NCI-H1417 (cell line): Measurements from ENCODE around the gene FOXJ2.
"Not testable (repeated sequence)": the region's sequence is repeated elsewhere in the genome, so short reads cannot be mapped to it uniquely, and the experiment has no call there.

Experiments
- DNase-seq, 3 experiments: peaks; one replicate each; lab custom pipeline; 2025; lab: John Stamatoyannopoulos, UW

Gene FOXJ2

DNA sequence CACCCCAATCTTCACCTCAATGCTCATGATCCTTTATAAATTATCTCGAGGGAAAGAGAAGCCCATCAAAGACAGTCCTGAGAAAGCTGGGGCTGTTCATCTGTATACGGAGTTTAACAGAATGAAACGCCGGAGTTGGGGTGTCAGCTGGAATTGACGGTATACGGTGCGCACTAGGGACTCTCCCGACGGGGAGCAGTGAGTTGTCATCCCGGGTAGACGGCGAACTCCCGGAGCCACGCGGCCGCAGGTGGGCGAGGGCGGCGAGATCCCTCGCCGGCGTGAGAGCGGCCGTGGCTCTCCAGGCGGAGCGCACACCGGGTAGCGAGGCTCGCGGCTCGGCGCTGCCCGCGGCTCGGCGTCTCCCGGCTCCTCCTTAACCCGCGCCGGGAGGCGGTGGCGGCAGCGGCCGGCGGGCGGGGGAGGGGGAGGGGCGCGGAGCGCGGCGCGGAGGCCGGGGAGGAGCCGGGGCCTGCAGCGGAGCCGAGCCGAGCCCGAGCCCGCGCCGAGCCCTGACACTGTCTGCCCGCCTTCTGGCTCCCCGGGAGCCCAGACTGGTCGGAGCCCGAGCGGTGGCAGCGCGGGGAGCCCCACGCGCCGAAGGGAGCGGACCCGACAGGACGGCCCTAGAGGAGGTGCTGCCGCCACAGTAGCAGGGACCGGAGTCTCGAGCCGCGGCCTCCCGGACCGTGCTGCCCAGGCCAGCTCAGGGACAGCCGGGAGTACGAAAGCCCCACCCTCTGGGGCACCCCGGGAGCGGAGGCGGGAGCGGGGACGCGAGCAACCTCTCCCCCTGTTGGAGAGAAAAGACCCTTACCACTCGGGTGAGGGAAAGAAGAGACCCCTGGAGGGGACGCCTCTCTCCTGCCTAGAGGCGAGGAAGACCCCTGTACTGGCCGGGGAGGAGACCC, at the start of gene FOXJ2:
Gene FOXJ2, plus strand, starts transcription at position 475 of the 911 bp plus-strand sequence. CDS start 7,117 bp downstream, outside the sequence.
- peak; percentile 76 to 89 (median 81) for DNase-seq

- not testable (repeated sequence) for DNase-seq
Measured at GRCh38 chr12:7983019-7983418, 49.5 kb upstream of the FOXJ2 start.

- not testable (repeated sequence) for DNase-seq
Measured at GRCh38 chr12:7983460-7983859, 49.1 kb upstream of the FOXJ2 start.

DNA sequence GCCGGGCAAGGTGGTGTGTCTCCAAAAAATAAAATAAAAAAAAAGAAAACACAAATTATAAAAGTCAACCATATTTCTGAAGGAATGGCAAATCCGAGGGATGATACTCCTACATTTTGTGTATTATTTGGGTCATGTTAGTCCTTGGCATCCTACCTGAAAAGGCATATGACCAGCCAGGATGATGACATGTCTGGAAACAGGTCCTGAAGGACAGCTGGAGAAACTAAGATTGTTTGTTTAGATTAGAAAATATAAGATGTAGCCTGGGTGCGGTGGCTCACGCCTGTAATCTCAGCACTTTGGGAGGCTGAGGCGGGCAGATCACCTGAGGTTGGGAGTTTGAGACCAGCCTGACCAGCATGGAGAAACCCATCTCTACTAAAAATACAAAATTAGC, 47.6 kb upstream of the FOXJ2 start:
- DNase-seq: no peak

DNA sequence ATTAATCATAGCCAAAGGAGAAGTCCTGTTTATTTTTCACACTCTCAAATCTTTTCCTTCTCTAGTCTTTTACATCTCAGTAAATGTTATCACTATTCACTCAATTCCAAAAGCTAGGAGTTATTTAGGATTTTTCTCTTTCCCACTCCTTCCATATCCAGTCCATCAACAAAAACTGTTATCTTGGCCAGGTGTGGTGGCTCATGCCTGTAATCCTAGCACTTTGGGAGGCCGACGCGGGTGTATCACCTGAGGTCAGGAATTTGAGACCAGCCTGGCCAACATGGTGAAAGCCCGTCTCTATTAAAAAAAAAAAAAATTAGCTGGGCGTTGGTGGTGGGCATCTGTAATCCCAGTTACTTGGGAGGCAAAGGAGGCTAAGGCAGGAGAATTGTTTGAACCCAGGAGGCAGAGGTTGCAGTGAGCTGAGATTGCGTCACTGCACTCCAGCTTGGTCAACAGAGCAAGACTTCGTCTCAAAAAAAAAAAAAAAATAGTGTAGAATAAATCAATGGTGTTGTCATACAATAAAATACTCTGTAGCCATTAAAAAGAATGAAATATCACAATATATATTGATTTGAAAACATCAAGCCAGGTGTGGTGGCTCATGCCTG, 46.6 kb upstream of the FOXJ2 start:
- DNase-seq: no peak

DNA sequence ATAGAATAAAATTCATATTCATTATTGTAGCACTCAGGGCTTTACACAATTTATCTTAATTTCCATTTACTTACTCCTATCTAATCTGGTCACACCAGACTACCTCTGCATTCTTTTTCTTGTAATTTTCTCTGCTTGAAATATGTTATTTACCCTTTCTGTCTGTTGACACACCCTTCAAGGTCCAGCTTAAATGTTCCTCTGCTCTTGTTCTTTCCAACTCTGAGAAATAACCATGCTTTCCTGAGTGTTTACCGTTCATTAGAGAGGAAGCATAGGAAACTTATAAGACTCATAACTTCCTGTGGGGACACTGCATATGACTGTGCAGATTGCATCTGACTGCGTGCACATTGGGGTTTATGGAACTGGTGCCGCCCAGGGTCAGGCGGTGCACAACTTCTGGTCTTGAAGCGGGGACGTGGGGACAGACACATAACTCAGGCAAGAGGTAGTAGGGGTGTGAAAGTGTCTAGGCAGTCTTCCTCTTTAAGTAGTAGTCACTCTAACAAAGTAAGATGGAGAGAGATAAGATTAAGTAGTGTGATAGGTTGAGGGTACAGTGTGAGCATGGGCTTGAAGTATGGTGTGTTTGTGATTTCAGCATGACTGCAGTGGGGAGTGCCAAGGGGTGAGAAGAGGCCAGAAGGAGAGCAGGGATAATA, 42.6 kb upstream of the FOXJ2 start:
- no peak for DNase-seq

GRCh38 chr12:7991535-7991934, 41.0 kb upstream of the FOXJ2 start:
- no peak for DNase-seq

GRCh38 chr12:7994731-7995205, 37.7 kb upstream of the FOXJ2 start:
- DNase-seq: no peak

GRCh38 chr12:7995266-7995963, 37.1 kb upstream of the FOXJ2 start:
- DNase-seq: peak; percentile 32 to 83 (median 67)

DNA sequence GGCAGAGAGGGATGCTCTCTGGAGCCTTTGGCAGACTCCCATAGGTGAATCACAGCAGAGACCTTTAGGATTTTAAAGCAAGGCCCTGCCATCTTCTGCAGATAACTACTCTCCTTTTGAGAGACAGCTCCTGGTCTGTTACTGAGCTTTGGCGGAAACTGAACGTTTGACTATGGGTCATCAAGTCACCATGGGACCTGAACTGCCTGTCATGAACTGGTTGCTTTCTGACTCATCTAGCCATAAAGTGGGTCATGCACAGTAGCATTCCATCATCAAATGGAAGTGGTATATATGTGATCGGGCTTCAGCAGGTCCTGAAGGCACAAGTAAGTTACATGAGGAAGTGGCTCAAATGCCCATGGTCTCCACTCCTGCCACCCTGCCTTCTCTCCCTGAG, 31.7 kb upstream of the FOXJ2 start:
- not testable (repeated sequence) for DNase-seq

GRCh38 chr12:8001496-8001895, 31.0 kb upstream of the FOXJ2 start:
- not testable (repeated sequence) for DNase-seq

- not testable (repeated sequence) for DNase-seq
Measured at GRCh38 chr12:8004897-8005296, 27.6 kb upstream of the FOXJ2 start.

GRCh38 chr12:8011331-8011730, 21.2 kb upstream of the FOXJ2 start:
- no peak for DNase-seq

DNA sequence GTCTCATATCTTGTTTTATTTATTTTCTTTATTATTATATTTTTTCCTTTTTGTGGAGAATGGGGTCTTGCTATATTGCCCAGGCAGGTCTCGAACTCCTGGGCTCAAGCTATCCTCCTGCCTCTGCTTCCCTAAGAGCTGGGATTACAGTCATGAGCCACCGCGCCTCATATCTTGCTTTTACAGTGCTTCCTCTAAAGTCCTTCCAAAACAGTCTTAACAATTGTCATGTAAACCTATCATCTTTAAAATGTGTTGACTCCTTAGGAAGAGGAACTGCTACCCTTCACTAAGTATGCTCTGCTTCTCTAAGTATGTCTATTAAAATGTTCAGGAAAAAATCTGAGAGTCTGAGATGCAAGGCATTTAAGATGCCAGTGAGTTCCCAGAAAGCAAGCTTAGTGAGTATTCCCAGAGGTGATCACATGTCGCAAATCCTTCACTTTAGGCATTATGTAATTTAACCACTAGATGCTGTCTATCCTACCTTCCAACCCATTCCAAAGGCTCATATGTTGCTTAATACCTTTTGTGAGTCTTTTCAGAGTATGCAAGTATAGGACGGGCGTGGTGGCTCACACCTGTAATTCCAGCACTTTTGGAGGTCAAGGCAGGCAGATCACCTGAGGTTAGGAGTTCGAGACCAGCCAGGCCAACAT, 19.7 kb upstream of the FOXJ2 start:
- DNase-seq: no peak

DNA sequence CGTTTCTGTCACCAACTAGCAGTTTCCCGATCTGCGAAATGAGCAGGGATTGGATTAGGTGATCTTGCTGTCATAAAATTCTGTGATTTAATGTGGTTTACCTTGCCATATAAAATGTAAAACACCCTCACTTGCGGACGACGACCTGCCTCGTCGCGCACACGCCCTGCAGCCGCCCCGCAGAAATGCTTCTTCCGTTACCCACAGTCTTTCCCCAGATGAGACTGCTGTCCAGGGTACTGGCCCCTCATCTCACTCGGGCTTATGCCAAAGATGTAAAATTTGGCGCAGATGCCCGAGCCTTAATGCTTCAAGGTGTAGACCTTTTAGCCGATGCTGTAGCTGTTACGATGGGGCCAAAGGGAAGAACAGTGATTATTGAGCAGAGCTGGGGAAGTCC, 17.7 kb upstream of the FOXJ2 start:
- no peak for DNase-seq

GRCh38 chr12:8018213-8018612, 14.3 kb upstream of the FOXJ2 start:
- DNase-seq: not testable (repeated sequence)

DNA sequence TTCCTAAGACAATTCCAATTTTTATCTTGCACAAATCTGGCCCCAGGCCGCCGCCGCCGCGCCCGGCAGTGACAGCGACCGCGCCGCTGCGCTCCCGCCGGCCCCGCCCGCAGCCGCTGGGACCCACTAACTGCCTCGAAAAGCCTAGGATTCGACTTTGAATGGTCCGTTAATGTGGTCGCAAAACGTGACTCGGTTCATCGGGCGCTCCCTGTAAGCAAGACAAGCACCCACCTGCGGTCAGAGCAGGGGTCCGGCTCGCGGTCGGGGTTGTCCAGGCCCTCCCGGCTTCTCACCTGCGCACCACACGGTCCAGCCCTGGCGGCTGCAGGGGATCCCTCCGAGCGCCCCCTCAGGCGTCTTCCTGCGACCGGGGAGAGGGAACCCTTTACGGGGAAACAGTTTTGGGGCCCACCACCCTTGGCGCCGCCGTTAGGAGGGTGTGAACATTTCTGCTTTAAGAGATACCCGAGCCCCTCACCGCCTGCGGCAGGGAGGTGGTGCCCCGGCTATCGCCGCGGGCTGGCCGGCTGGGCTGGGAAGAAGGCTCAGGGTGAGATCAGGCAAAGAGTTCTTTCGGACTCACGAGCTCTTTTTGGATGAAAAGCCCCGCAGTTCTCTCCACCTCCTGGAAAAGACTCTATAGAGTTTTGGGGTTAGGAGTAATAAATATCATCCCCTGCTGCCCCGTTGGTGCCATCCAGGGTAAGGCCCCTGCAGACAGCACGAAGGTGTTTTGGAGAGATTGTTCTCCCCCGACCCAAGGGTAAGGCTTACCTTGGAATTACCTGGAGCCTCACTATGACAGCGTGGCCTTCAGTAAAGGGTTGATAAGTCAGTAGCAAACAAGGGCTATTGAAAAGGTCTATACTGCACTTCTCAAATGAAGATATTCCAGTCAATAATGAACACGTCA, 13.6 kb upstream of the FOXJ2 start:
- DNase-seq: no peak

DNA sequence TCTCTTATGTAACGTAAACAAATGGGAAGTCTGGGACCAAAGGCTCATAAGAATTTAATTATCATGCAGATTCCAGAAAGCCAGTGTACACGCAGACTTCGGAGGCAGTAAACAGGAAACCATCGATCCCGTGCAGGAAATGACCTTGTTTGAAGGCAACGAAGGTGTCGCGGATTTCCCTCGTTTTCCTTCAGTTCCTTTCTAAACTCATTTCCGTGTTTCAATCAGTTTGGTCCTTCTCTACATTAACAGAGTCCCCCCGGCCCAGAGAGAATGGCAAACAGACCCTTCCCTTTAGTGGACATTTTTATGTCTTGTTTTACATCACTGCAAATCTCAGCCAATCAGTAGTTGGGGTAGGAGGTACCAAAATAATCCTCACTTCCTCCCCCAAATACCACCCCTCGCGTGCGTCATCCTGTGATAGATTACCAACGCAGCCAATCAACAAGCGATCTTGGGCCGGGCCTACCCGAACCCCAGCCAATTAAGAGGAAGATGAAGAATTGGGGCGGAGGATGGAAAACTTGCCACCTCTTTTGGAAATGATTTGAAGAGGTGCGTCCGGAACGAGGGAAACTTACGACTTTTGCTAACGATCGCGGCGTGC, 6.1 kb upstream of the FOXJ2 start:
- DNase-seq: peak; percentile 97 to 99 (median 97)

- peak in 2 of 3 experiments; percentile 4 to 49 for DNase-seq
Measured at GRCh38 chr12:8027856-8028255, 4.7 kb upstream of the FOXJ2 start.

- no peak for DNase-seq
Measured at GRCh38 chr12:8028267-8028666, 4.2 kb upstream of the FOXJ2 start.
